Stimulated activated naive B cell treated with anti-CD40 and anti-IgM and Interleukin-4, amounts not matched to agents 10 μg/mL and 1 μg/mL and 100 μg/mL, for 72 hours (primary cell): ENCODE measurements around the gene MMD2.

Experiments used
- ATAC-seq, 2 donors: fragments of 150-1000 bp; cut with Tn5 transposase; replicated peaks; 2 replicates each; pipeline ENCODE4 v1.10.0; 2021; ENCODE audit warnings: moderate library complexity in 1 of 2
- DNase-seq: peaks from one replicate; pipeline ENCODE4 v3.0.0; 2021
- H3K27ac Mint-ChIP-seq: one replicate; pipeline ENCODE4 v1.8.0; 2022; ENCODE audit warnings: mild to moderate bottlenecking, mixed read lengths
- H3K27me3 Mint-ChIP-seq, 2 donors: one replicate each; pipeline ENCODE4 v1.8.0; 2022; ENCODE audit warnings: mixed read lengths in 2 of 2
- H3K36me3 Mint-ChIP-seq, 2 donors: one replicate each; pipeline ENCODE4 v1.8.0; 2022; ENCODE audit warnings: mixed read lengths in 2 of 2, mild to moderate bottlenecking in 1 of 2
- H3K4me1 Mint-ChIP-seq, 2 donors: one replicate each; pipeline ENCODE4 v1.8.0; 2022; ENCODE audit warnings: mixed read lengths in 2 of 2, mild to moderate bottlenecking in 1 of 2
- H3K4me3 Mint-ChIP-seq, 2 donors: one replicate each; pipeline ENCODE4 v1.8.0; 2022; ENCODE audit warnings: mild to moderate bottlenecking in 2 of 2, mixed read lengths in 2 of 2, moderate library complexity in 1 of 2
- H3K9me3 Mint-ChIP-seq, 2 donors: one replicate each; pipeline ENCODE4 v1.8.0; 2022; ENCODE audit warnings: mixed read lengths in 2 of 2, mild to moderate bottlenecking in 1 of 2

Gene MMD2

DNA sequence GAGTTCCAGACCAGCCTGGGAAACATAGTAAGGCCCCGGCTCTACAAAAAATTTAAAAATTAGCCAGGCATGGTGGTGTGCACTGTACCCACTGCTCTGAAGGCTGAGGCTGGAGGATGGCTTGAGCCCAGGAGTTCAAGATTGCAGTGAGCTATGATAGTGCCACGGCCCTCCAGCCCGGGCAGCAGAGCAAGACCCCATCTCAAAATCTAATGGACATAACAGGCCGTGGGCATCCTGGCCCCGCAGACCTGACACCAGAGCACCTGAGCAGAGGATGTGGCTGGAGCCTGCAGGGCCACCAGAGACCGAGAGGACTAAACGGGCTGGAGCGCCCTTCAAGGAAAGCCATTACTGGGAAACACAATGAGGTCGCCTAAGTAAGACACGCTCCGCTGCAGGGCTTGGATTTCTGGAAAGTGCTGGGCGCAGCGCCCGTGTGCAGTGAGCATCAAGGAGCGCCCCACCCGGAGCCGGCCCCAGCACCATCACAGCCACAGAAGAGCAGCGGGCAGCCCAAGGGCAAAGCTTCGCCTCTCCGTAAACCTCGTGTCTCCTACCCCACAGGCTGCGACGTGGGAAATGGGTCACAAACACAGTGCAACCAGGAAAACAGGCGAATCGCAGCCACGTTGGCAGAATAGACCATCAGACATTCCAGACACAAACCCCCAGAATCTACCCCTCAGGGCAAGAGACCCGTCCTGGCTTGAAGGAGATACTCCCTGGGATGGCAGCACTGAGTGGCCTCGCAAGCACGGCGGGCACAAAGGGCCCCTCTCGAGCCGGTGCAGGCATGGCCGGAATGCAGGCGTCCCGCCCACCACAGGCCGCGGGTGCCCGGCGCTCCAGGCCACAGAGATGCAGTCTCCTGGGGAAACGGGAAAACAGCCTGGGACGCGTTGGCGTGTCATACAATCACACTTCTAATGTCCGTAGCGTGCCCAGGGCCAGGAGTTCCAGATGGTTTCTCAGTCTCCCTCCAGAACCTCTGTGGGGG lies 80.4 kb downstream of the MMD2 start:
- H3K9me3 Mint-ChIP-seq: no peaks in the 10 kb centered on the region
- no peak for ATAC-seq
- peaks cover 21 to 42% of the 10 kb centered on the region in 2 donors for H3K27me3 Mint-ChIP-seq
- no peak for DNase-seq
- no peak overlapping the region for H3K4me3 Mint-ChIP-seq
- no peak overlapping the region for H3K27ac Mint-ChIP-seq
- H3K4me1 Mint-ChIP-seq: peaks cover 7 to 11% of the 10 kb centered on the region in 2 donors
- no peaks in the 10 kb centered on the region for H3K36me3 Mint-ChIP-seq

DNA sequence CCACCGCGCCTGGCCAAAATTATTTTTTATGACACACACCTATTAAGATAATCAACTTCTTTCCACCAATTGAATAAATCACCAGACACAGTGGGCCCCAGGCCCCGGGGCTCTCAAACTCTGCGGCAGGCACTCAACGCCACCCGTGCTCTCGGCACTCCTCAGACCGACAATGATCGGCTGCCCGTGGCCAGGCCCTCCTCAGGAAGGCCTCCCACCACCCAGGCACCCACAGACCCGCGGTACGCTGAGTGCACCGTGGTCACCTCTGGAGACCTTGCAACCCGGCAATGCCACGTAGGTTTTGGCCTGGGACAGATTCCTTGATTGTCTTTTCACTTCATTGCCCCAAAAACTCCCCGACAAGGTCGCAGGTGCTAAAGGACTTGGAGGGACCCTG lies 82.4 kb downstream of the MMD2 start:
- no peak for ATAC-seq
- Mint-ChIP-seq H3K4me3 (no peak overlapping the region), H3K27me3 (peaks cover 24 to 46% of the 10 kb centered on the region in 2 donors), H3K27ac (no peak overlapping the region), H3K4me1 (no peaks in the 10 kb centered on the region), H3K36me3 (no peaks in the 10 kb centered on the region), H3K9me3 (no peaks in the 10 kb centered on the region)
- DNase-seq: no peak

DNA sequence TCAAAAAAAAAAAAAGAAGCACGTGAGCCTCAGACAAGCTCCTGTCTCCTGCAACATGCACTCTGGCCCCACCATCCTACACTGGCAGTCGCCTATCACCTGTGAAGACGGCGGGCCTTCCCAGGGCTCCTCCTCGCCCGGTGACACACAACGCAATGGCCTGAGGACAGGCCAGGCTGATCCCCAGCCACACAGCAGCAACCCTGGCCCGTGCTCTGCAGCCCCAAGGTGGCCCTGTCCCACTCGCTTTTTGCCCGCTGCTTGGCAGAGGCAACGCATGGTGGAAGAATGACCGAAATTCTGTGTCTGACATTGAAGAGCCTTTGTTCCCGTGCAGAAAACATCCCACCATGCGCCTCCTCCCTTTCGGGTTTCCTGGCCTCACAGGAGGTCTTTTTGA lies 83.6 kb downstream of the MMD2 start:
- H3K9me3 Mint-ChIP-seq: no peaks in the 10 kb centered on the region
- H3K4me3 Mint-ChIP-seq: no peak overlapping the region
- ATAC-seq (no peak), DNase-seq (no peak)
- H3K36me3 Mint-ChIP-seq: no peaks in the 10 kb centered on the region
- H3K27me3 Mint-ChIP-seq: peaks cover 28 to 53% of the 10 kb centered on the region in 2 donors
- H3K4me1 Mint-ChIP-seq: no peaks in the 10 kb centered on the region
- H3K27ac Mint-ChIP-seq: no peak overlapping the region

DNA sequence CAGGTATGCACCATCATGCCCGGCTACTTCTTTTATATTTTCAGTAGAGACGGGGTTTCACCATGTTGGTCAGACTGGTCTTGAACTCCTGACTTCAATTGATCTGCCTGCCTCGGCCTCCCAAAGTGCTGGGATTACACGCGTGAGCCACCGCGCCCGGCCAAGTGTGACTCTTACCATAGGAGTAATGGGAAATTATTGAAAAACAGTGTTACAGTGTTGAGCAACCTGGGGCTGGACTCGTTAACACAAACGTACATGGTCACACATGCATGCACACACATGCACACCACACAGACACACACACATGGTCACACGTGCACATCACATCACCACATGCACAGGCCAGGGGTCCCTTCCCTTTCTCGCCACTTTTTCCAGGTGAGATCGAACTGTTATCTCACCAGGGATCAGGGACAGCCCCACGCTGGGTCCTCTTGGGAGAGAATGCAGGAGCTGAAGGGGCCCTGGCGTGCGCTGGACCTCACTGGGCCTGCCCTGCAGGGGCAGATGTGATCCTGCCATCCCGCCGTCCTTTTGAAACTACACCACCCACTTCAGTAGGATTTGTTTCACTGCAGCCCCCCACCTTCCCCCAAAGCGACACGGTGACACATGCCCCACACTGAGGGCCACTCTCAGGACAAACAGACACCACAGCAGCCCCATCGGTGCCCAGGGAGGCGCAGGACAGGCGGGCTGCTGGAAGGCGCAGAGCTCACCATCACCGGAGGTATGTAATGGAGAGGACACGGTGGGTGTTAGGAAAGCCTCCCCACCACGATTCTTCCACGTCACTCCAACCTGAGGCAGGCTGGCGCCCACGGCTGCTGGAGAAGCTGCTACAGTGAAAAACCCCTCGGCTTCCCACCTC lies 85.7 kb downstream of the MMD2 start:
- Mint-ChIP-seq H3K9me3 (no peaks in the 10 kb centered on the region), H3K36me3 (no peaks in the 10 kb centered on the region), H3K27me3 (peaks cover 32 to 55% of the 10 kb centered on the region in 2 donors), H3K4me1 (no peaks in the 10 kb centered on the region), H3K27ac (no peak overlapping the region), H3K4me3 (no peak overlapping the region)
- DNase-seq (no peak), ATAC-seq (no peak)

DNA sequence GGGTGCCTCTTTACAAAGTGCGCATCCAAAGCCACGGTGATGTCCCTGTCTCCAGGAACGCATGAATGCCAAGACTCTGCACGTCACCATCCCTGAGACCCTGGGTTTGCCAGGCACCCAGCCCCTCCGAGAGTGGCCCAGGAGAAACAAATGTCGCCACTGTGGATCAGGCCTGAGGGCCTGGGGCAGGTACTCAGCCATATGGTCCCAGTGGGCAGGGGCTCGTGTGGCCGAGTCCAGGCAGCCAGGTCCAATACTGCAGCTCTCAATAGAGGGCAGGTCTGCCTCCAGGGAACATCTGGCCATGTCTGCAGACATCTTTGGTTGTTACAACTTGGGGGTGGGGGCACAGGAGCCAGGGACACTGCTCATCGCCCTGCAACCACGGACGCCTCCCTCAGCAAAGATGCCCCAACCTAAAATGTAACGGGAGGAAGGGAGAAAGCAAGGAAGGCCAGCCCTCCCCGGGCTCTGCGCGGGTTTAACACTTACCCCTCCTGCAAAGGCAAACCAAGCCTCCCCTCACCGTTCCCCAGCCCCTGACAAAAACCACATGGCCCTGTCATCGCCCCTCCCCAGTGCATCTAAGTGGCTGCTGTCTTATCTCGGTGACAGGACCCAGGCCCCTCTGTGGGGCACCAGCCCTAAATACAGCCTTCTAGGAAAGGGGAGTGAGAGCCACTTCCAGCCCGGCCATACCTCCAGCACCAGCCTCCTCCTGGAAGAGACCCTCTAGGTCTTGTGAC lies 86.9 kb downstream of the MMD2 start:
- no peak overlapping the region for H3K27ac Mint-ChIP-seq
- ATAC-seq: no peak
- no peak overlapping the region for H3K4me3 Mint-ChIP-seq
- peaks cover 29 to 45% of the 10 kb centered on the region in 2 donors for H3K27me3 Mint-ChIP-seq
- H3K36me3 Mint-ChIP-seq: no peaks in the 10 kb centered on the region
- H3K4me1 Mint-ChIP-seq: no peaks in the 10 kb centered on the region
- DNase-seq: no peak
- no peaks in the 10 kb centered on the region for H3K9me3 Mint-ChIP-seq

DNA sequence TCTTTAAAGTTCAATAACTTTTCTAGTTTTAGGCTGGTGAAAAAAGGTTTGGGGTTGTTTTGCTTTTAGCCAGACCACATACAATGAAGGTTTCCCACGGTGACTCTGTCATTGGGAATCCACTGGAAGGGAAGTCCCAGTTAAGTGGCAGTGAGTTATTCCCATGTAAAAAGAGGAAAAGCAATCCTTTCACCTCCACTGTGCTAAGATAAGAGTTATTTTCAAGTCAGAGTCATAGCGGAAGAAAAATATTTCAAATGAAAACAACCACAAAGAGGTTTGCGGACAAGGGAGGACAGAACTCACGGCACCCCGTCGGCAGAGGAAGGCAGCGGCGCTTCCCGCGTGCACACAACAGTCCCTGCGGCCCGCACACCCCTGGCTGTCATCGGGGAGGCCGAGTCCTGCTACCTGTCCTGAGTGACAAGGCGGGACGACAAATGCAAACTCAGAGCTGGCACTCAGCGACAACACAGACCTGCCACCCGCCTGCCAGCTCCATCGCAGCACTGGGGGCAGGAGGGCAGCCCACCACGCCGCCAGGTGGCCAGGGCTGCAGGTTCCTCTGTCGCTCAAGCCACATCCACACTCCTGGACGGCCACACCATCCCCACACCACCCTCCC lies 87.8 kb downstream of the MMD2 start:
- no peaks in the 10 kb centered on the region for H3K9me3 Mint-ChIP-seq
- no peak overlapping the region for H3K27ac Mint-ChIP-seq
- H3K36me3 Mint-ChIP-seq: no peaks in the 10 kb centered on the region
- H3K27me3 Mint-ChIP-seq: peaks cover 29 to 45% of the 10 kb centered on the region in 2 donors
- H3K4me3 Mint-ChIP-seq: no peak overlapping the region
- H3K4me1 Mint-ChIP-seq: no peaks in the 10 kb centered on the region
- ATAC-seq (no peak), DNase-seq (no peak)

DNA sequence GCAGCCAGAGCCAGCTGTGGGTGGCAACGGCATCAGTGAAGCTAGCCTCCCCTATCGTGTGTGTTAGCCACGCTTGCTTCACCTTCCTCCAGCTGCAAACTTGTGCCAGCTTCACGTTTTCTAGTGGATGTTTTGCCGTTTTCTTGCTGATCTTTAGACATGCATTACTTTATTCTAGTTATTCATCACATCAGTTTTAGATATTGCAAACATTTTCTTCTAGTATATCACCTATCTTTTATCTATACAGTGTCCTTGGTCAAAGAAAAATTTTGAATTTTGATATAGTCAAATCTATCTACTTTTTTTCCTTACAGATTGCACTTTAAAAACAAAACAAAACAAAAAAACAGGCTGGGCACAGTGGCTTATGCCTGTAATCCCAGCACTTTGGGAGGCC lies 90.5 kb downstream of the MMD2 start:
- H3K27ac Mint-ChIP-seq: no peak overlapping the region
- H3K4me1 Mint-ChIP-seq: no peaks in the 10 kb centered on the region
- H3K36me3 Mint-ChIP-seq: no peaks in the 10 kb centered on the region
- H3K27me3 Mint-ChIP-seq: peaks cover 46 to 64% of the 10 kb centered on the region in 2 donors
- no peak overlapping the region for H3K4me3 Mint-ChIP-seq
- DNase-seq (no peak), ATAC-seq (no peak)
- H3K9me3 Mint-ChIP-seq: peaks cover under 1 to 2% of the 10 kb centered on the region in 2 donors

DNA sequence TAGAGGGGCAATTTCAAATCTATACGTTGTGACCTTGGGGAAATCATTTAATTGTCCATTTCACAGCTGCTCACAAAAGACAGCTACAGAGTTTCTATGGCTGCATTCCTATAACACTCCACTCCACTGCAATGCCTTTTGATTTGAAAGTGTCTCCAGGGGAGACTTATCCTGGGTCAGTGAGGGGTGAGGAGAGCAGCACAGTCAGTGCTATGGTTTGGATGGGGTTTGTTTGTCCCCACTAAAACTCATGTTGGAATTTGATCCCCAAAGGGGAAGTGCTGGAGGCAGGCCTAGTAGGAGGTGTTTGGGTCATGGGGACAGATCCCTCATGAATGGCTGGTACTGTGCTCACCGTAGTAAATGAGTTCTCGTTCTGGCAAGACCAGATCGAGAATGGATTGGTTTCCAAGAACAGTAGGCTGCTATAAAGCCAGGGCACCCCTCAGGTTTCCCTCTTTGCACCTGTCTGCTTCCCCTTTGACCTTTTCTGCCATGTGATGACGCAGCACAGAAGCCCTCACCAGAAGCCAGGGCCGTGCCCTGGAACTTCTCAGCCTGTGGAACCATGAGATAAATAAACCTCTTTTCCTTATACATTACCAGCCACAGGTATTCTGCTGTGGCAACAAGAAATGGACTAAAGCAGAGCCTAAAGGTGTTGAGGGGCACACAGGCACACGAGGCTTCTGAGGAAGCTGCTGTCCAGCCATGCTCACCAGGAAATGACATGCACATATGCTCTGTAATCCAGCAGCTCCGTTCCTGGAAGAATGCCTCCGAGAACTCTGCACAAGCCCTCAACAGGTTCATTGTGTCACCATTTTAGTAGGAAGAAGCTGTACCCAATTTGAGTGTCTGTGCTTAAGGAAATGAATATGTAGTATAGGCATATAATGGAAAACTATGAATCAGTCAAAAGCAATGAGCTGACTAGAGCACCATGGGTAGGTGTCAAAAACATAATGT lies 92.2 kb downstream of the MMD2 start:
- Mint-ChIP-seq H3K9me3 (peaks cover 7 to 8% of the 10 kb centered on the region in 2 donors), H3K4me3 (no peak overlapping the region), H3K27me3 (peaks cover 50 to 64% of the 10 kb centered on the region in 2 donors), H3K36me3 (peaks cover 0 to 4% of the 10 kb centered on the region in 2 donors), H3K27ac (no peak overlapping the region), H3K4me1 (peaks cover 3 to 4% of the 10 kb centered on the region in 2 donors)
- no peak for DNase-seq
- ATAC-seq: no peak

DNA sequence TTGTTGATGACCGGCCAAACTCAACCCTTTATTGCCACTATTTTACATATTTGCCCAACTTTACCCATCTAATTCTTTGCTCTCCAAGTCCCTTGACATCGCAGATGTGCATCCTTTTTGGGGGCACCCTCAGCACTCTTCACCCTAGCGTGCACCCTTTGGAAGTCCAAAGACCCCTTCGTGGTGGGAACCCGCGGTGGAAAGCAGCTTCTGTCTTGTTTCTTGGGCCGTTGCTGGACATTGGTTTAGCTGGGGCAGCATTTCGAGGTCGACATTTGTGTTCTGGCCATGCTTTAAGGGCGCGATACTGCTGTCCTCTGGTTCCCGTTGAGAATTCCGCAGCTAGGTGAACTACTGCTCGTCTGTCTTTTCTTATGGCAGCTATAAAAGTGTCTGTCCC lies 96.8 kb downstream of the MMD2 start:
- Mint-ChIP-seq H3K27me3 (peaks cover 38 to 55% of the 10 kb centered on the region in 2 donors), H3K9me3 (peaks cover 8 to 11% of the 10 kb centered on the region in 2 donors), H3K4me1 (peaks cover 8 to 11% of the 10 kb centered on the region in 2 donors), H3K36me3 (peaks cover 0 to 4% of the 10 kb centered on the region in 2 donors), H3K27ac (peak overlapping the region; percentile 60), H3K4me3 (peak overlapping the region; percentile 77 to 83)
- no peak for DNase-seq
- ATAC-seq: no peak

DNA sequence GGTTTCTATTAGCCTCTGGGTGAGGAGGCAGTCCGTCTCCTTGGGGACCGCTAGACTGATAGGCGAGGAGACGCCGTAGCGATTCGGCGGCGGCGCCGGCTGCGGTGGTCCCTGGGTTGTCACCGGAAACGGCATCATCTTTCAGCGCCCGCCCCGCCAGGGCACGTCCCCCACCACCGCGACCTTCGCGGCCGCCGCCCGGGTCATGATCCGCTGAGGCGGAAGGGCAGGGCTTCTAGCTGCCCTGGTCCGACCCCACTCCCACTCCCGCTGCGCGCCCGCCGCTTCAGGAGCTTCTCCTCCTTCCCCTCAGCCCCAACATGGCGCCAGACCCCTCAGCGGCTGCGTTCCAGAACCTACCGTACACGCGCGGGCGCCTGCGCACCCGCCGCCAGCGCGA lies 97.3 kb downstream of the MMD2 start, which contains the start of gene PAPOLB:
PAPOLB (minus strand) TSS at position 358 of the 400 bp plus-strand sequence; CDS start at position 138, 220 bp downstream.
- H3K4me1 Mint-ChIP-seq: peaks cover 8 to 11% of the 10 kb centered on the region in 2 donors
- DNase-seq: peak; percentile 32
- peak within 1 kb of the TSS; percentile 85 for H3K27ac Mint-ChIP-seq
- H3K9me3 Mint-ChIP-seq: peaks cover 8 to 11% of the 10 kb centered on the region in 2 donors
- peaks cover 38 to 55% of the 10 kb centered on the region in 2 donors for H3K27me3 Mint-ChIP-seq
- peak; percentile 71 to 78 for ATAC-seq
- peak within 1 kb of the TSS; percentile 77 to 83 for H3K4me3 Mint-ChIP-seq
- peaks cover 0 to 4% of the 10 kb centered on the region in 2 donors for H3K36me3 Mint-ChIP-seq

DNA sequence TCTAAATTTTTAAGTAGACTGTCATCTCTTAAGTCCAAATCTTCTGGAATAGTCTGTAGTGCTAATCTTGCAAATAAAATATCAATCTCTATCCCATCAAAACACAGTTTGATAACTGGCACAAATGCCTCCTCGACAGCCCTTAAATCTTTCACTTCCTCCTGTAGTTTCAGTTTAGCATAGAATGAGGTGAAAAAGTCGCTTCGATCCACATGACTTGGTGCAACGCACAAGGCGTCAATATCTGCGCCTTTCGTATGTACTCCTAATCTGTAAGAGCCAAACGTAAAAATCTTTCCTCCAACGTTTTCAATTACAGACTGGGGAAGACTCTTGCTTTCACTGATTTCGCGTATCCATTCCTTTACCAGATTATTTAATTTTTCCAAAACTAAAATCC lies 97.8 kb downstream of the MMD2 start:
- Mint-ChIP-seq H3K9me3 (peaks cover 8 to 11% of the 10 kb centered on the region in 2 donors), H3K4me3 (peak overlapping the region; percentile 77 to 83), H3K4me1 (peaks cover 8 to 11% of the 10 kb centered on the region in 2 donors), H3K36me3 (peaks cover 0 to 4% of the 10 kb centered on the region in 2 donors), H3K27me3 (peaks cover 42 to 55% of the 10 kb centered on the region in 2 donors), H3K27ac (peak overlapping the region; percentile 85)
- ATAC-seq: peak; percentile 45 to 61
- no peak for DNase-seq

DNA sequence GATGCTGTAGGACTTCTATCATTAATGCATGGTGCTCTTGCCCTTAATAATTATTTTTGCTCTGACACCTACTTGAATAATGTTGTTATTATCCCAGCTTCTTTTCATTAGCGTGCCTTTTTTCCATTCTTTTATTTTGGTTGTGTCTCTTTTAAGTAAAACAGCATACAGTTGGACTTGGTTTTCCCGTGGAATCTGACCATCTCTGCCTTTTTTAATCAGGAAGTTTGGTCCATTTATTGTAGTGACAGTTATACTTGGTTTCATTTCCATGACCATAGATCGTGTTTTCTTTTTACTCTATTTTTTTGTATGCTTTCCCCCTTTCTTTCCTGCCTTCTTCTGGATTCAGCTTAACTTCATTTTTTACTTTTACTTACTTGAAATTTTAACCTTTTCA lies 101.8 kb downstream of the MMD2 start:
- DNase-seq (no peak), ATAC-seq (no peak)
- H3K36me3 Mint-ChIP-seq: no peaks in the 10 kb centered on the region
- H3K27ac Mint-ChIP-seq: no peak overlapping the region
- H3K27me3 Mint-ChIP-seq: peaks cover 13 to 19% of the 10 kb centered on the region in 2 donors
- H3K4me1 Mint-ChIP-seq: peaks cover 8 to 11% of the 10 kb centered on the region in 2 donors
- H3K9me3 Mint-ChIP-seq: peaks cover 0 to 4% of the 10 kb centered on the region in 2 donors
- no peak overlapping the region for H3K4me3 Mint-ChIP-seq
